ENCODE results near the gene PSIP1. TPM values are rescaled to one million over a fixed set of nuclear protein-coding genes. Genes with fewer than 3 reads are reported as not detected.

PSIP1 gene
- total RNA-seq, 4 donors from 2014 or later = 33.3 to 56.9 (median 45.5) TPM

DNA sequence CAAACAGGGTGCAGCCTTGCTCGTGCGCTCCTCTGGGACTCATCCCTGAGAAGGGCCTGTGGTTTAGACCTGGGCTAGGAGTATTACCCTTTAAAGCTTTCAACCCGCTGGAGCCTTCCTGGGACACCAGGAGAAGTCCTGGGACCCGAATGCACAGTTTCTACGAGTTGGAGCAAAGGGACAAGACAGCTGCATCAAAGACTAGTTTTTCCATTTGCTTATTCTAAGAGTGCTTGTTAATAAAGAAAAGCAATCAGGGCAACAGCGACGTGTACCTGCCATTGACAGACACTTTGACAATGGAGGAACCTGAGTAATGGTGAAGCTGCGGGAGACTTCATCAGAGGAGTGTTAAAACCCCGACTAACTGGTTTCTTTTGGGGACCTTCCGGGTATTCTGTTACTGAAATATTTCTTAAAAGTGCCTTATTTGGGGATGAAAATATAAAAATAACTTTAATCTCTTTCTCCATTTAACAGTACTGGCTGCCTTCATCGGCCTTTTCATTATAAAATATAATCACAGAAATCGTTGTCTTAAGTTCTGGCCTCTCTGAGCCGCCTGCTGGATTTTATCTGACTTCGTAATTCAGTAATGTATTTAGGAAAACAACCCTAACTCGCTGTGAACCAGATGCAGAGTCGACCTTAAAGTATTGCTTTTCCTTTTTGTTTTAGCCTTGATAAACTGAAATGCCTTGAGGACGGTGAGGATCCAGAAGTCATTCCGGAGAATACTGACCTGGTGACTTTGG, 87.4 kb downstream of the PSIP1 start:
- 3% methylated on average over 16 of the region's 18 CpGs for WGBS
- Histone ChIP-seq H3K9me3 (no peaks in the 10 kb centered on the region), H3K4me3 (peak overlapping the region; percentile 79 to 93 (median 88)), H3K36me3 (peaks cover 7 to 30% (median 18%) of the 10 kb centered on the region in 4 donors), H3K27me3 (no peaks in the 10 kb centered on the region), H3K4me1 (peaks cover 30 to 43% (median 43%) of the 10 kb centered on the region in 4 donors), H3K27ac (replicated peaks in 1 of 4) (peak overlapping the region; percentile 90 to 94 (median 92))
- no peak for DNase-seq (ENCODE audit: extremely low spot score)
- intact Hi-C loops (cut with DNase I) = loop anchor here (5.0 to 10.0 kb wide), 3 partner anchors 51 to 129 kb away; partner anchors contain the start of gene CCDC171
- TF ChIP-seq, protein P1, sequence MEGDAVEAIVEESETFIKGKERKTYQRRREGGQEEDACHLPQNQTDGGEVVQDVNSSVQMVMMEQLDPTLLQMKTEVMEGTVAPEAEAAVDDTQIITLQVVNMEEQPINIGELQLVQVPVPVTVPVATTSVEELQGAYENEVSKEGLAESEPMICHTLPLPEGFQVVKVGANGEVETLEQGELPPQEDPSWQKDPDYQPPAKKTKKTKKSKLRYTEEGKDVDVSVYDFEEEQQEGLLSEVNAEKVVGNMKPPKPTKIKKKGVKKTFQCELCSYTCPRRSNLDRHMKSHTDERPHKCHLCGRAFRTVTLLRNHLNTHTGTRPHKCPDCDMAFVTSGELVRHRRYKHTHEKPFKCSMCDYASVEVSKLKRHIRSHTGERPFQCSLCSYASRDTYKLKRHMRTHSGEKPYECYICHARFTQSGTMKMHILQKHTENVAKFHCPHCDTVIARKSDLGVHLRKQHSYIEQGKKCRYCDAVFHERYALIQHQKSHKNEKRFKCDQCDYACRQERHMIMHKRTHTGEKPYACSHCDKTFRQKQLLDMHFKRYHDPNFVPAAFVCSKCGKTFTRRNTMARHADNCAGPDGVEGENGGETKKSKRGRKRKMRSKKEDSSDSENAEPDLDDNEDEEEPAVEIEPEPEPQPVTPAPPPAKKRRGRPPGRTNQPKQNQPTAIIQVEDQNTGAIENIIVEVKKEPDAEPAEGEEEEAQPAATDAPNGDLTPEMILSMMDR (IDR thresholded peaks at IDR 0.05) = no peak
- TF ChIP-seq EP300 (IDR thresholded peaks at IDR 0.05) = no peak
- TF ChIP-seq POLR2AphosphoS5 (IDR thresholded peaks at IDR 0.05) = no peak
- TF ChIP-seq POLR2A (IDR thresholded peaks at IDR 0.05; ENCODE audit: low read depth) = no peak

GRCh38 chr9:15422372-15423230, 88.2 kb downstream of the PSIP1 start, which contains the start of gene SNAPC3:
SNAPC3 (plus strand) TSS chr9:15422876; CDS start chr9:15422880, 4 bp downstream.
- no peaks in the 10 kb centered on the region for H3K27me3 ChIP-seq
- peaks cover 30 to 43% (median 43%) of the 10 kb centered on the region in 4 donors for H3K4me1 ChIP-seq
- peaks cover 7 to 29% (median 18%) of the 10 kb centered on the region in 4 donors for H3K36me3 ChIP-seq
- H3K27ac ChIP-seq (replicated peaks in 1 of 4) = peak within 1 kb of the TSS; percentile 90 to 94 (median 92)
- DNase-seq (ENCODE audit: extremely low spot score) = peak; percentile 97
- TF ChIP-seq POLR2AphosphoS5 (IDR thresholded peaks at IDR 0.05) = peak; percentile 90
- TF ChIP-seq, protein P1 (IDR thresholded peaks at IDR 0.05) = peak in 1 of 3 experiments; percentile 13
- peak; percentile 27 for TF ChIP-seq POLR2A (IDR thresholded peaks at IDR 0.05; ENCODE audit: low read depth)
- TF ChIP-seq EP300 (IDR thresholded peaks at IDR 0.05) = peak; percentile 80
- WGBS = 0% methylated on average over 17 of the region's 70 CpGs
- no peaks in the 10 kb centered on the region for H3K9me3 ChIP-seq
- intact Hi-C loops (cut with DNase I) = loop anchor here (5.0 to 10.0 kb wide), 3 partner anchors 52 to 130 kb away; partner anchors contain the start of gene CCDC171
- H3K4me3 ChIP-seq = peak within 1 kb of the TSS; percentile 79 to 93 (median 88)

- intact Hi-C loops (cut with DNase I) = loop anchor here (5.0 to 10.0 kb wide), 3 partner anchors 53 to 130 kb away; partner anchors contain the start of gene CCDC171
- H3K9me3 ChIP-seq = no peaks in the 10 kb centered on the region
- no peak for DNase-seq (ENCODE audit: extremely low spot score)
- H3K27ac ChIP-seq (replicated peaks in 1 of 4) = peak overlapping the region; percentile 90 to 94 (median 92)
- peaks cover 26 to 43% (median 39%) of the 10 kb centered on the region in 4 donors for H3K4me1 ChIP-seq
- TF ChIP-seq POLR2A (IDR thresholded peaks at IDR 0.05; ENCODE audit: low read depth) = no peak
- no peak for TF ChIP-seq EP300 (IDR thresholded peaks at IDR 0.05)
- TF ChIP-seq, protein P1 (IDR thresholded peaks at IDR 0.05) = no peak
- no peak for TF ChIP-seq POLR2AphosphoS5 (IDR thresholded peaks at IDR 0.05)
- 38% methylated on average over 9 of the region's 9 CpGs for WGBS
- peaks cover 7 to 23% (median 18%) of the 10 kb centered on the region in 4 donors for H3K36me3 ChIP-seq
- no peaks in the 10 kb centered on the region for H3K27me3 ChIP-seq
- H3K4me3 ChIP-seq = peak overlapping the region; percentile 79 to 93 (median 88)
Observed at GRCh38 chr9:15421990-15422371, 88.8 kb downstream of the PSIP1 start.

- 83% methylated on average over 6 of the region's 6 CpGs for WGBS
- H3K4me3 ChIP-seq = no peak overlapping the region
Observed at GRCh38 chr9:15421532-15421931, 89.2 kb downstream of the PSIP1 start.

More at GRCh38 chr9:15421532-15421931, 89.2 kb downstream of the PSIP1 start:
- Histone ChIP-seq H3K27me3 (no peaks in the 10 kb centered on the region), H3K27ac (replicated peaks in 1 of 4) (peak overlapping the region; percentile 90 to 94 (median 92)), H3K36me3 (peaks cover 7 to 20% (median 18%) of the 10 kb centered on the region in 4 donors), H3K9me3 (no peaks in the 10 kb centered on the region), H3K4me1 (peaks cover 23 to 43% (median 37%) of the 10 kb centered on the region in 4 donors)
- no peak for TF ChIP-seq EP300 (IDR thresholded peaks at IDR 0.05)
- TF ChIP-seq POLR2A (IDR thresholded peaks at IDR 0.05; ENCODE audit: low read depth) = no peak
- no peak for TF ChIP-seq POLR2AphosphoS5 (IDR thresholded peaks at IDR 0.05)
- TF ChIP-seq, protein P1 (IDR thresholded peaks at IDR 0.05) = no peak
- intact Hi-C loops (cut with DNase I) = loop anchor here (5.0 to 10.0 kb wide), 3 partner anchors 53 to 131 kb away; partner anchors contain the start of gene CCDC171
- no peak for DNase-seq (ENCODE audit: extremely low spot score)
